A673 (cell line): ENCODE measurements around the gene SUPT5H. TPM values are rescaled to one million over a fixed set of nuclear protein-coding genes. Genes with fewer than 3 reads are reported as not detected.
A peak's percentile ranks its signal among the peaks of the same experiment; 100 is the strongest.

ENCODE experiments used
- BruUV-seq: library from RNA; stranded (reverse); fragments of 400-500 nt; replicated peaks from 2 replicates; lab custom pipeline; 2021; lab: Mats Ljungman, UMichigan
- CTCF ChIA-PET: fragments of 300-600 bp; sonication (Branson Sonifier 250); formaldehyde crosslinking; loops from one replicate; lab custom pipeline; 2022; ENCODE audit warnings: antibody characterized with exemption; lab: Charles Lee
- POLR2A ChIA-PET: fragments of 300-600 bp; sonication (Branson Sonifier 250); formaldehyde crosslinking; loops from one replicate; lab custom pipeline; 2022; ENCODE audit warnings: antibody characterized with exemption; ENCODE audit not compliant: low non-redundant PET; lab: Charles Lee
- DNase-seq: peaks from one replicate; pipeline ENCODE4 v3.0.0-alpha.2; 2015; ENCODE audit warnings: low spot score
- H3K27ac ChIP-seq: fragments of 200-600 bp; sonication (generic); 2 replicates; pipeline ENCODE4 v1.5.1; 2016; ENCODE audit warnings: mixed run types, low read depth, mild to moderate bottlenecking, mixed read lengths, antibody characterized with exemption, low read length; ENCODE audit not compliant: poor library complexity, severe bottlenecking
- H3K27me3 ChIP-seq: fragments of 200-600 bp; sonication (generic); replicated peaks from 2 replicates; pipeline ENCODE4 v1.6.1; 2017; ENCODE audit warnings: mixed run types, low read depth, mild to moderate bottlenecking, mixed read lengths, antibody characterized with exemption, low read length; ENCODE audit not compliant: insufficient read depth, poor library complexity
- H3K36me3 ChIP-seq: fragments of 200-600 bp; sonication (generic); 2 replicates; pipeline ENCODE4 v1.6.1; 2016; ENCODE audit warnings: mixed run types, mild to moderate bottlenecking, mixed read lengths, antibody characterized with exemption, low read length; ENCODE audit not compliant: insufficient read depth, poor library complexity, severe bottlenecking
- H3K4me1 ChIP-seq: fragments of 200-600 bp; sonication (generic); 2 replicates; pipeline ENCODE4 v1.6.1; 2017; ENCODE audit warnings: mixed run types, mild to moderate bottlenecking, mixed read lengths, antibody characterized with exemption, low read length; ENCODE audit not compliant: insufficient read depth, poor library complexity, severe bottlenecking
- H3K4me3 ChIP-seq: fragments of 200-600 bp; sonication (generic); 2 replicates; pipeline ENCODE4 v1.5.1; 2016; ENCODE audit warnings: low read depth, mixed run types, mild to moderate bottlenecking, mixed read lengths, low read length; ENCODE audit not compliant: poor library complexity, severe bottlenecking
- H3K9me3 ChIP-seq: fragments of 200-600 bp; sonication (generic); 2 replicates; pipeline ENCODE4 v1.6.1; 2016; ENCODE audit warnings: mixed run types, low read depth, mild to moderate bottlenecking, mixed read lengths, antibody characterized with exemption, low read length; ENCODE audit not compliant: poor library complexity, severe bottlenecking
- EZH2 ChIP-seq: fragments of 200-600 bp; sonication (generic); IDR thresholded peaks from 2 replicates; pipeline ENCODE4 v1.6.1; 2017; ENCODE audit warnings: borderline replicate concordance, low read depth, mild to moderate bottlenecking, mixed read lengths, antibody characterized with exemption, low read length; ENCODE audit not compliant: poor library complexity, severe bottlenecking
- intact Hi-C: fragments of 100-400 bp; cut with micrococcal nuclease; formaldehyde crosslinking; loops from one replicate; pipeline ENCODE4 v1.10.0; 2022; ENCODE audit not compliant: unreplicated experiment
- total RNA-seq: library from RNA; stranded (reverse); gene quantifications from 2 replicates; pipeline ENCODE4 v1.2.3, GENCODE V29; 2021
- TF ChIP-seq, protein P1 (sequence below): fragments of 300-800, 200-600 bp; sonication (generic); conservative IDR thresholded peaks from 2 replicates; pipeline ENCODE4 v1.5.1; 2017; ENCODE audit warnings: low read depth, mild to moderate bottlenecking, antibody characterized with exemption, low read length, moderate library complexity, mixed read lengths

The SUPT5H gene
- total RNA-seq, 1 experiment from 2014 or later, result 169 TPM

DNA sequence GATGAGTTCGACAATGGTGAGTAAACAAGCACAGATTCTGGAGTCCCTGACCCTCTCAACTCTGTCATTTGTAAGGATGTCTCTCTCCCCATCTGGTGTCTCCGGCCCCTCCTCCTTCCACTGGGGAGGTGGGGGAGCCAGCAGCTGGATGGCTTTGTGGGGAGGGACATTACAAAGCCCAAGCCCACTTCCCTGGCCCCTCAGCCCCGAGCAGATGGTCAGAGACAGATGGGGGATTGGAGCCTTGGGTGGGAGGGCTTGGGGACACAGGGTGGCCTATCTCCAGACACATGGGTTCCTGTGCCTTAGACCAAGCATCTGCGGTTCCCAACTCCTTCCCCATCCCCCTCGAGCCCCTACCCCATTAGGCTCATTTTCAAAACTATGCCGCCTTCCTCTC lies 37.8 kb downstream of the SUPT5H start:
- Histone ChIP-seq H3K9me3 (no peaks in the 10 kb centered on the region), H3K27me3 (no peaks in the 10 kb centered on the region), H3K27ac (no peak overlapping the region), H3K36me3 (peaks cover 34% of the 10 kb centered on the region), H3K4me1 (peaks cover 11% of the 10 kb centered on the region), H3K4me3 (no peak overlapping the region)
- DNase-seq, result no peak
- ChIA-PET POLR2A (no interaction called here), CTCF (no interaction called here)
- no peak for TF ChIP-seq EZH2
- TF ChIP-seq, protein P1, sequence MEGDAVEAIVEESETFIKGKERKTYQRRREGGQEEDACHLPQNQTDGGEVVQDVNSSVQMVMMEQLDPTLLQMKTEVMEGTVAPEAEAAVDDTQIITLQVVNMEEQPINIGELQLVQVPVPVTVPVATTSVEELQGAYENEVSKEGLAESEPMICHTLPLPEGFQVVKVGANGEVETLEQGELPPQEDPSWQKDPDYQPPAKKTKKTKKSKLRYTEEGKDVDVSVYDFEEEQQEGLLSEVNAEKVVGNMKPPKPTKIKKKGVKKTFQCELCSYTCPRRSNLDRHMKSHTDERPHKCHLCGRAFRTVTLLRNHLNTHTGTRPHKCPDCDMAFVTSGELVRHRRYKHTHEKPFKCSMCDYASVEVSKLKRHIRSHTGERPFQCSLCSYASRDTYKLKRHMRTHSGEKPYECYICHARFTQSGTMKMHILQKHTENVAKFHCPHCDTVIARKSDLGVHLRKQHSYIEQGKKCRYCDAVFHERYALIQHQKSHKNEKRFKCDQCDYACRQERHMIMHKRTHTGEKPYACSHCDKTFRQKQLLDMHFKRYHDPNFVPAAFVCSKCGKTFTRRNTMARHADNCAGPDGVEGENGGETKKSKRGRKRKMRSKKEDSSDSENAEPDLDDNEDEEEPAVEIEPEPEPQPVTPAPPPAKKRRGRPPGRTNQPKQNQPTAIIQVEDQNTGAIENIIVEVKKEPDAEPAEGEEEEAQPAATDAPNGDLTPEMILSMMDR, result no peak
- intact Hi-C loops, result no loop called here
- no TSS peak for BruUV-seq

DNA sequence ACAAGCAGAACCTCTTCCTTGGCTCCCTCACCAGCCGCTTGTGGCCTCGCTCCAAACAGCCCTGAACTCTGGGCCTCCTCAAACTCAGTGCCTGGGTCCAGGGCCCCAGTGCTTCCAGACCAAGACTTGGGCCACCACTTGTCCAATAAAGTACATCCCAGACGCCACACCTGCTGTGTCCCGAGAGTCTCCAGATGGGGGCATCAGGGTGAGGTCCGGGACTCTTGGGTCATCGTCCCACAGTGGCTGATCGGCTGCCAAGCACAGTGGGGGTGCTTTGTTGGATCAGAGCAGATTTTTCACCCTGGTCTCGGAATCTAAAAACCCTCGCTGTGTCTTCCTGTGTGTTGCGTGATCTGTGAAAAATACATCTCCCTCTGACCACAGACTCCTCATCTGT lies 44.4 kb downstream of the SUPT5H start:
- Histone ChIP-seq H3K27me3 (no peaks in the 10 kb centered on the region), H3K4me3 (no peak overlapping the region), H3K36me3 (peaks cover 49% of the 10 kb centered on the region), H3K27ac (no peak overlapping the region), H3K4me1 (no peaks in the 10 kb centered on the region), H3K9me3 (no peaks in the 10 kb centered on the region)
- ChIA-PET CTCF (interaction anchor here (0.7 kb wide), 1 partner anchor 14 kb away, joined by 3 read pairs; no protein-coding TSS in a partner anchor), POLR2A (no interaction called here)
- no TSS peak for BruUV-seq
- intact Hi-C loops, result no loop called here
- TF ChIP-seq, protein P1, result no peak
- TF ChIP-seq EZH2, result no peak
- no peak for DNase-seq

DNA sequence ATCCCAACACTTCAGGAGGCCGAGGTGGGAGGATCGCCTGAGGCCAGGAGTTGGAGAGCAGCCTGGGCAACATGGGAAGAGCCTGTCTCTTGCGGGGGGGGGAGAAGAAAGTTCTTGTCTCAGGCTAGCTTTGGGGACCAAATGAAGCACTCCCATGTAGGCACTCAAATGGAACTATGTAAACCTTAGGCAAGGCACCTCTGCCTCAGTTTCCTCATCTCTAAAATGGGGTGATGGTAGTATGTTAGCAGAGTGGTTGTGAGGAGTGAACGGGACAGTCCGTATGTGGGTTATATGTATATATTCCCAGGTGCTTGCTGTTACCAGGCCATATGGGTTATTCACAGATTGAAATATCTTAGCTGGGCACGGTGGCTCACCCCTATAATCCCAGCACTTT lies 46.8 kb downstream of the SUPT5H start:
- H3K36me3 ChIP-seq, result peaks cover 32% of the 10 kb centered on the region
- no peak for TF ChIP-seq EZH2
- TF ChIP-seq, protein P1, result no peak
- DNase-seq, result no peak
- no peak overlapping the region for H3K4me3 ChIP-seq
- BruUV-seq, result TSS peak; percentile 25
- no peaks in the 10 kb centered on the region for H3K4me1 ChIP-seq
- no peaks in the 10 kb centered on the region for H3K9me3 ChIP-seq
- POLR2A ChIA-PET, result no interaction called here
- H3K27ac ChIP-seq, result no peak overlapping the region
- CTCF ChIA-PET, result no interaction called here
- intact Hi-C loops, result no loop called here
- no peaks in the 10 kb centered on the region for H3K27me3 ChIP-seq
